Measurements from ENCODE around the gene DCANP1. TPM values are rescaled to one million over a fixed set of nuclear protein-coding genes. Genes with fewer than 3 reads are reported as not detected.

DCANP1 gene
- polyA plus RNA-seq, 1 donor (not counting 4 experiments of a cell fraction or from before 2014, with no cell fraction given) = not detected

DNA sequence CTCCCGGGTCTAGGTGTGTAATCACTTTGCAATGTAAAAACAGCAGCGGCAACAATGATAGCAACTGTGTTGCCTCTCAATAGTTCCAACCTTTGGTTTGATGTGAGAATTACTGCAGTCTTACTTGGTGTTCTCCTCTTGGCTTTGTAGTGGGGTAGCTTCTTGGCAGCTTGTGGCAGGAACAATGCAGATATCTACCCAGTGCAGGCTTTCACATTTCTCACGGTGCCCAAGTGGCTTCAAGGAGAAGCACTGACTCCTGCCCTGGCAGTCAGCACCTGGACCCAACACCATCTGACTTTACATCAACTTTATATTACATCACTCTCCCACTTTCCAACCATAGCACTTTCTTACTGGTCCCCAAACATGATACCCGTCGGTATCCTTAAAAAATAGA is 33.4 kb upstream of the DCANP1 start:
- no peaks in the 10 kb centered on the region for H4K20me1 ChIP-seq (ENCODE audit: control insufficient read depth, extremely low read depth, insufficient read depth, low read length)
- FAIRE-seq (no peak), DNase-seq (ENCODE audit: low read depth, low spot score) (no peak)
- H3K27ac ChIP-seq (ENCODE audit: control insufficient read depth, insufficient read depth, low read length) = no peak overlapping the region
- no peaks in the 10 kb centered on the region for H3K4me1 ChIP-seq (ENCODE audit: control insufficient read depth, extremely low read depth, insufficient read depth, low read length)
- TF ChIP-seq, protein P1, sequence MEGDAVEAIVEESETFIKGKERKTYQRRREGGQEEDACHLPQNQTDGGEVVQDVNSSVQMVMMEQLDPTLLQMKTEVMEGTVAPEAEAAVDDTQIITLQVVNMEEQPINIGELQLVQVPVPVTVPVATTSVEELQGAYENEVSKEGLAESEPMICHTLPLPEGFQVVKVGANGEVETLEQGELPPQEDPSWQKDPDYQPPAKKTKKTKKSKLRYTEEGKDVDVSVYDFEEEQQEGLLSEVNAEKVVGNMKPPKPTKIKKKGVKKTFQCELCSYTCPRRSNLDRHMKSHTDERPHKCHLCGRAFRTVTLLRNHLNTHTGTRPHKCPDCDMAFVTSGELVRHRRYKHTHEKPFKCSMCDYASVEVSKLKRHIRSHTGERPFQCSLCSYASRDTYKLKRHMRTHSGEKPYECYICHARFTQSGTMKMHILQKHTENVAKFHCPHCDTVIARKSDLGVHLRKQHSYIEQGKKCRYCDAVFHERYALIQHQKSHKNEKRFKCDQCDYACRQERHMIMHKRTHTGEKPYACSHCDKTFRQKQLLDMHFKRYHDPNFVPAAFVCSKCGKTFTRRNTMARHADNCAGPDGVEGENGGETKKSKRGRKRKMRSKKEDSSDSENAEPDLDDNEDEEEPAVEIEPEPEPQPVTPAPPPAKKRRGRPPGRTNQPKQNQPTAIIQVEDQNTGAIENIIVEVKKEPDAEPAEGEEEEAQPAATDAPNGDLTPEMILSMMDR (optimal IDR thresholded peaks at IDR 0.05 in 1 of 3, IDR thresholded peaks at IDR 0.05 in 1 of 3, conservative IDR thresholded peaks at IDR 0.05 in 1 of 3; ENCODE audit: extremely low read depth in 1 of 3, insufficient read depth in 2 of 3, low read length in 3 of 3) = no peak
- TF ChIP-seq EZH2 (IDR thresholded peaks at IDR 0.05; ENCODE audit: low read length) = no peak
- no peak overlapping the region for H3K4me2 ChIP-seq (ENCODE audit: control insufficient read depth, extremely low read depth, insufficient read depth, low read depth, low read length)
- no peaks in the 10 kb centered on the region for H3K79me2 ChIP-seq (ENCODE audit: control insufficient read depth, insufficient read depth, low read length)
- H3K9me1 ChIP-seq (ENCODE audit: control insufficient read depth, extremely low read depth, insufficient read depth, low read length) = no peaks in the 10 kb centered on the region
- no peak overlapping the region for H2AFZ ChIP-seq (ENCODE audit: control insufficient read depth, low read length)
- dilution Hi-C loops (cut with MboI; ENCODE audit: extremely low pct_ligation_motif_present, low sequenced_read_pairs) = no loop called here
- no peak overlapping the region for H3K9ac ChIP-seq (ENCODE audit: control insufficient read depth, extremely low read depth, insufficient read depth, low read length)
- H3K27me3 ChIP-seq (ENCODE audit: control insufficient read depth, extremely low read depth, insufficient read depth, low read length) = no peaks in the 10 kb centered on the region
- no peaks in the 10 kb centered on the region for H3K9me3 ChIP-seq (ENCODE audit: control insufficient read depth, low read depth, low read length)
- H3K36me3 ChIP-seq (ENCODE audit: control insufficient read depth in 2 of 2, extremely low read depth in 1 of 2, insufficient read depth in 2 of 2, low read length in 2 of 2) = no peaks in the 10 kb centered on the region
- H3K4me3 ChIP-seq (ENCODE audit: control insufficient read depth in 2 of 3, extremely low read depth in 1 of 3, insufficient read depth in 2 of 3, low read depth in 1 of 3, low read length in 3 of 3) = no peak overlapping the region

DNA sequence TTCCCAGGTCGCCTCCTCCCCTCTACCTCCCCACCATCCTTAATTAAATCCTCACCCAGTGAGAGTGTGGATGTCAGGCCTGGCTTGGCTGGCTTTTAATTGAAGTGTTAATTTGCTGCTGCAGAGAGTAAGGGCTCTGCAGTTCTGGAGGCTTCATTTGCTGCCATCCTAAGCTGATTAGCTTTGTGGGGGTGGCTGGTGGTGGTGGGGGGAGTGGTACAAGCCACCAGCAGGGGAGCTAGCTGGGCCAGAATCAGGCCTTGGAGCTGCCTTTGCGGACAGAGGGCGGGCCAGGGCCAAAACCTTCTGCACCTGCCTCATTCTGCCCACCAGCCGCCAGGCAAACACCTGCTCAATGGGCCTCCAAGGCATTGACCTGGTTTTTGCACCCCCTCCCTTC is 31.8 kb upstream of the DCANP1 start:
- Histone ChIP-seq H2AFZ (ENCODE audit: control insufficient read depth, low read length) (no peak overlapping the region), H4K20me1 (ENCODE audit: control insufficient read depth, extremely low read depth, insufficient read depth, low read length) (no peaks in the 10 kb centered on the region), H3K9ac (ENCODE audit: control insufficient read depth, extremely low read depth, insufficient read depth, low read length) (no peak overlapping the region), H3K27me3 (ENCODE audit: control insufficient read depth, extremely low read depth, insufficient read depth, low read length) (no peaks in the 10 kb centered on the region), H3K9me1 (ENCODE audit: control insufficient read depth, extremely low read depth, insufficient read depth, low read length) (no peaks in the 10 kb centered on the region), H3K9me3 (ENCODE audit: control insufficient read depth, low read depth, low read length) (no peaks in the 10 kb centered on the region), H3K4me3 (ENCODE audit: control insufficient read depth in 2 of 3, extremely low read depth in 1 of 3, insufficient read depth in 2 of 3, low read depth in 1 of 3, low read length in 3 of 3) (no peak overlapping the region), H3K4me2 (ENCODE audit: control insufficient read depth, extremely low read depth, insufficient read depth, low read depth, low read length) (no peak overlapping the region), H3K79me2 (ENCODE audit: control insufficient read depth, insufficient read depth, low read length) (no peaks in the 10 kb centered on the region), H3K4me1 (ENCODE audit: control insufficient read depth, extremely low read depth, insufficient read depth, low read length) (peaks cover 9% of the 10 kb centered on the region), H3K27ac (ENCODE audit: control insufficient read depth, insufficient read depth, low read length) (no peak overlapping the region), H3K36me3 (ENCODE audit: control insufficient read depth in 2 of 2, extremely low read depth in 1 of 2, insufficient read depth in 2 of 2, low read length in 2 of 2) (no peaks in the 10 kb centered on the region)
- TF ChIP-seq EZH2 (IDR thresholded peaks at IDR 0.05; ENCODE audit: low read length) = no peak
- TF ChIP-seq, protein P1 (optimal IDR thresholded peaks at IDR 0.05 in 1 of 3, IDR thresholded peaks at IDR 0.05 in 1 of 3, conservative IDR thresholded peaks at IDR 0.05 in 1 of 3; ENCODE audit: extremely low read depth in 1 of 3, insufficient read depth in 2 of 3, low read length in 3 of 3) = no peak
- dilution Hi-C loops (cut with MboI; ENCODE audit: extremely low pct_ligation_motif_present, low sequenced_read_pairs) = no loop called here
- DNase-seq (ENCODE audit: low read depth, low spot score) (no peak), FAIRE-seq (no peak)

Measured in keratinocyte (primary cell).